SU-DHL-6 (cell line): ENCODE measurements around the gene MYL6B.
A peak's percentile ranks its signal among the peaks of the same experiment; 100 is the strongest.

Experiments used
- H2AFZ ChIP-seq: fragments of 200-600 bp; sonication (generic); 2 replicates; pipeline ENCODE4 v1.6.1; 2014; ENCODE audit warnings: low read depth, mild to moderate bottlenecking, moderate library complexity, mixed read lengths, antibody characterized with exemption, low read length; ENCODE audit not compliant: severe bottlenecking
- H3F3A ChIP-seq: fragments of 200-600 bp; shearing (Covaris generic); 2 replicates; pipeline ENCODE4 v1.6.0; 2016; ENCODE audit warnings: antibody characterized with exemption, mild to moderate bottlenecking; ENCODE audit not compliant: insufficient read depth
- H3K27ac ChIP-seq: fragments of 200-600 bp; sonication (generic); 2 replicates; pipeline ENCODE4 v1.5.1; 2016; ENCODE audit warnings: low read depth, mild to moderate bottlenecking, low read length, moderate library complexity, mixed read lengths
- H3K27me3 ChIP-seq: fragments of 200-600 bp; sonication (generic), shearing (Covaris generic); 2 replicates; pipeline ENCODE4 v1.6.0; 2014; ENCODE audit warnings: mild to moderate bottlenecking, low read length
- H3K36me3 ChIP-seq: fragments of 200-600 bp; sonication (generic); 2 replicates; pipeline ENCODE4 v1.6.1; 2014; ENCODE audit warnings: mild to moderate bottlenecking, low read length, mixed read lengths
- H3K4me2 ChIP-seq: fragments of 300-600, 200-600 bp; shearing (Covaris generic), sonication (generic); 2 replicates; pipeline ENCODE4 v1.6.0; 2014; ENCODE audit warnings: low read length, low read depth, mild to moderate bottlenecking; ENCODE audit not compliant: poor library complexity, severe bottlenecking
- H3K4me3 ChIP-seq: fragments of 200-600 bp; sonication (generic); 2 replicates; pipeline ENCODE4 v1.5.1; 2014; ENCODE audit warnings: antibody characterized with exemption, low read length, mild to moderate bottlenecking, mixed read lengths; ENCODE audit not compliant: insufficient read depth, poor library complexity, severe bottlenecking
- H3K79me2 ChIP-seq: fragments of 200-600 bp; sonication (generic); 2 replicates; pipeline ENCODE4 v1.6.1; 2014; ENCODE audit warnings: mild to moderate bottlenecking, low read length, moderate library complexity; ENCODE audit not compliant: insufficient read depth
- H3K9ac ChIP-seq: fragments of 200-600 bp; sonication (generic); 2 replicates; pipeline ENCODE4 v1.7.0; 2014; ENCODE audit warnings: mild to moderate bottlenecking, low read length
- H3K9me2 ChIP-seq: fragments of 200-600 bp; sonication (generic); replicated peaks from 2 replicates; pipeline ENCODE4 v1.6.1; 2014; ENCODE audit warnings: low read length; ENCODE audit not compliant: insufficient read depth
- H3K9me3 ChIP-seq: fragments of 200-600 bp; sonication (generic); 2 replicates; pipeline ENCODE4 v1.6.1; 2014; ENCODE audit warnings: low read length, mixed read lengths; ENCODE audit not compliant: insufficient read depth
- H4K20me1 ChIP-seq: fragments of 200-600 bp; sonication (generic); 2 replicates; pipeline ENCODE4 v1.6.1; 2014; ENCODE audit warnings: low read depth, mild to moderate bottlenecking, antibody characterized with exemption, low read length, moderate library complexity, mixed read lengths
- EZH2phosphoT487 ChIP-seq: fragments of 200-600 bp; sonication (generic), shearing (Covaris generic); conservative IDR thresholded peaks from 2 replicates; pipeline ENCODE4 v1.6.1; 2018; ENCODE audit warnings: mild to moderate bottlenecking, antibody characterized with exemption, low read length, moderate library complexity, mixed read lengths
- TF ChIP-seq, protein P1 (sequence below): fragments of 200-600 bp; sonication (generic); IDR thresholded peaks from one replicate; pipeline ENCODE4 v1.5.1; 2017; ENCODE audit warnings: antibody characterized with exemption, mild to moderate bottlenecking, low read length, moderate library complexity; ENCODE audit not compliant: insufficient read depth, poor library complexity, severe bottlenecking

The MYL6B gene

DNA sequence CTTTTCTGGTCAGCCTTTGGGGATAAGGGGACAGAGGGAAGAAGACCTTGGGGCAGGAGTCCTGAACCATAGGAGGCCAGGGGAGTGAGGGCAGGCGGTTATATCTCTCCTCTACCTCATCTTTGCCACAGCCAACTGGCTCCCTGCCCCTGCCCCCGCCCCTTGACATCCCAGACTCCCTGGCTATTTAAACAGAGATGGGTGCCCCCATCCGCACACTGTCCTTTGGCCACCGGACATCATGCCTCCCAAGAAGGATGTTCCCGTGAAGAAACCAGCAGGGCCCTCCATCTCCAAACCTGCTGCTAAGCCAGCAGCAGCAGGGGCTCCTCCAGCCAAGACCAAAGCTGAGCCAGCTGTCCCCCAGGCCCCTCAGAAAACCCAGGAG is 1.3 kb downstream of the MYL6B start:
- H3K4me3 ChIP-seq: no peak overlapping the region
- no peaks in the 10 kb centered on the region for H3K9me2 ChIP-seq
- peak overlapping the region; percentile 77 for H3K9ac ChIP-seq
- H3K79me2 ChIP-seq: peaks cover 12% of the 10 kb centered on the region
- no peak overlapping the region for H2AFZ ChIP-seq
- H3K4me2 ChIP-seq: peak overlapping the region; percentile 80
- TF ChIP-seq, protein P1, sequence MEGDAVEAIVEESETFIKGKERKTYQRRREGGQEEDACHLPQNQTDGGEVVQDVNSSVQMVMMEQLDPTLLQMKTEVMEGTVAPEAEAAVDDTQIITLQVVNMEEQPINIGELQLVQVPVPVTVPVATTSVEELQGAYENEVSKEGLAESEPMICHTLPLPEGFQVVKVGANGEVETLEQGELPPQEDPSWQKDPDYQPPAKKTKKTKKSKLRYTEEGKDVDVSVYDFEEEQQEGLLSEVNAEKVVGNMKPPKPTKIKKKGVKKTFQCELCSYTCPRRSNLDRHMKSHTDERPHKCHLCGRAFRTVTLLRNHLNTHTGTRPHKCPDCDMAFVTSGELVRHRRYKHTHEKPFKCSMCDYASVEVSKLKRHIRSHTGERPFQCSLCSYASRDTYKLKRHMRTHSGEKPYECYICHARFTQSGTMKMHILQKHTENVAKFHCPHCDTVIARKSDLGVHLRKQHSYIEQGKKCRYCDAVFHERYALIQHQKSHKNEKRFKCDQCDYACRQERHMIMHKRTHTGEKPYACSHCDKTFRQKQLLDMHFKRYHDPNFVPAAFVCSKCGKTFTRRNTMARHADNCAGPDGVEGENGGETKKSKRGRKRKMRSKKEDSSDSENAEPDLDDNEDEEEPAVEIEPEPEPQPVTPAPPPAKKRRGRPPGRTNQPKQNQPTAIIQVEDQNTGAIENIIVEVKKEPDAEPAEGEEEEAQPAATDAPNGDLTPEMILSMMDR: no peak
- no peak for TF ChIP-seq EZH2phosphoT487
- no peaks in the 10 kb centered on the region for H3K27me3 ChIP-seq
- no peaks in the 10 kb centered on the region for H3K36me3 ChIP-seq
- H4K20me1 ChIP-seq: no peaks in the 10 kb centered on the region
- H3K9me3 ChIP-seq: no peaks in the 10 kb centered on the region
- H3F3A ChIP-seq: peaks cover 18% of the 10 kb centered on the region
- H3K27ac ChIP-seq: no peak overlapping the region

DNA sequence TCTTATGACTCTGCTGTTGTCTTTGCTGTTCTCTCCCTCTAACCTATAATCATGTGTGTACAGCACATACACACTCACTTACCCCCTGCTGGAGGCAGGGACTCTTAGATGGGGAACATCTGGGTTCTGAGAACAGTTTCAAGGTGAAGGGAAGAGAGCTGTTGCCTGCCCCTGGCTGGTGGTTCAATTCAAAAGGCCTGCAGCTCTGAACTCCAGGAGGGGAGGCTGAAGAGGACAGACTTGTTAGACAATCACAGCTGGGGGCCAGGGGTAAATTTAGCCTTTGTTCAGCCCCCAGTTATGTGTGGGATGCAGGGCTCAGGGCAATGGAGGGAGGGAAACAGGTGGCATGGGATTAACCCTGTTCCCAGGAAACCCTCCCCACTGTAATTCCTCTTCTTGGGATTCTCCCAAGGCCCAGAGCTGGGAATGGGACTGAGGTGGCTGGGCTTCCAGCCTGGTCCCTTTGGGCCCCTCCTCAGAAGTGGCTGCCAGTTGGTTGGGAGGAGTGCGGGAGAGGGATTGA is 1.9 kb downstream of the MYL6B start:
- H3K4me3 ChIP-seq: no peak overlapping the region
- no peak overlapping the region for H2AFZ ChIP-seq
- peaks cover 18% of the 10 kb centered on the region for H3K79me2 ChIP-seq
- no peaks in the 10 kb centered on the region for H3K36me3 ChIP-seq
- H3F3A ChIP-seq: peaks cover 24% of the 10 kb centered on the region
- TF ChIP-seq EZH2phosphoT487: no peak
- TF ChIP-seq, protein P1: no peak
- peak overlapping the region; percentile 77 for H3K9ac ChIP-seq
- no peaks in the 10 kb centered on the region for H3K9me2 ChIP-seq
- H4K20me1 ChIP-seq: no peaks in the 10 kb centered on the region
- peak overlapping the region; percentile 80 for H3K4me2 ChIP-seq
- no peaks in the 10 kb centered on the region for H3K9me3 ChIP-seq
- H3K27ac ChIP-seq: no peak overlapping the region
- H3K27me3 ChIP-seq: no peaks in the 10 kb centered on the region

DNA sequence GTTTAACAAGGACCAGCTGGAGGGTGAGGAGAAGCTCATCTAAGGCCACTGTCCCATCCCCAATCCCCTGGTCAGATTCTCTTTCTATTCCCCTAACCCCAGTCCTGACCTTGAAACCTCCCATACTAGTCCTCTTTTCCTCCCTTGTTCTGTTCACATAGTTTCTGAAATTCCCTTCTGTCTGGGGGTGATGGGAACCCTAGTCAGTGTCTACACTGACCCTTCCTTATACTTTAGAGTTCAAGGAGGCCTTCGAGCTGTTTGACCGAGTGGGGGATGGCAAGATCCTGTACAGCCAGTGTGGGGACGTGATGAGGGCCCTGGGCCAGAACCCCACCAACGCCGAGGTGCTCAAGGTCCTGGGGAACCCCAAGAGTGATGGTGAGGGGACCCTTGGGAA is 2.4 kb downstream of the MYL6B start:
- Histone ChIP-seq H3K9me3 (no peaks in the 10 kb centered on the region), H3K27ac (no peak overlapping the region), H3K79me2 (peaks cover 23% of the 10 kb centered on the region), H3K4me3 (no peak overlapping the region), H3K27me3 (no peaks in the 10 kb centered on the region), H3K9me2 (no peaks in the 10 kb centered on the region), H4K20me1 (no peaks in the 10 kb centered on the region), H3K4me2 (no peak overlapping the region), H3F3A (peaks cover 26% of the 10 kb centered on the region), H2AFZ (no peak overlapping the region), H3K36me3 (no peaks in the 10 kb centered on the region), H3K9ac (0 out of 2 replicates have a peak overlapping the region, but pooled peaks have one; percentile 77)
- TF ChIP-seq EZH2phosphoT487: no peak
- TF ChIP-seq, protein P1: no peak
